Endothelial cell (in vitro differentiated cells): ENCODE data around the gene PERM1. TPM values are rescaled to one million over a fixed set of nuclear protein-coding genes. Genes with fewer than 3 reads are reported as not detected.
A peak's percentile ranks its signal among the peaks of the same experiment; 100 is the strongest.
"Not testable (repeated sequence)": the region's sequence is repeated elsewhere in the genome, so short reads cannot be mapped to it uniquely, and the experiment has no call there.

Experiments used
- DNase-seq: peaks from one replicate; pipeline ENCODE4 v3.0.0; 2021; ENCODE audit warnings: low spot score
- H3K27ac Mint-ChIP-seq: one replicate; pipeline ENCODE4 v1.8.0; 2021; ENCODE audit warnings: mixed read lengths, inconsistent platforms; ENCODE audit not compliant: unreplicated experiment
- H3K27me3 Mint-ChIP-seq: one replicate; pipeline ENCODE4 v1.8.0; 2021; ENCODE audit warnings: mild to moderate bottlenecking, moderate library complexity, mixed read lengths, inconsistent platforms; ENCODE audit not compliant: unreplicated experiment
- H3K36me3 Mint-ChIP-seq: one replicate; pipeline ENCODE4 v1.8.0; 2021; ENCODE audit warnings: mild to moderate bottlenecking, low read depth, mixed read lengths, inconsistent platforms; ENCODE audit not compliant: unreplicated experiment
- H3K4me1 Mint-ChIP-seq: one replicate; pipeline ENCODE4 v1.8.0; 2021; ENCODE audit warnings: mild to moderate bottlenecking, mixed read lengths, inconsistent platforms; ENCODE audit not compliant: unreplicated experiment
- H3K4me3 Mint-ChIP-seq: one replicate; pipeline ENCODE4 v1.8.0; 2021; ENCODE audit warnings: mild to moderate bottlenecking, mixed read lengths, inconsistent platforms; ENCODE audit not compliant: unreplicated experiment
- H3K9me3 Mint-ChIP-seq: one replicate; pipeline ENCODE4 v1.8.0; 2021; ENCODE audit warnings: mixed read lengths, inconsistent platforms; ENCODE audit not compliant: unreplicated experiment
- total RNA-seq: library from RNA; stranded (reverse); fragmentation: NEBNext Ultra II Directional; extraction: Animal tissue kit (Norgen Biotek cat#: 25700); gene quantifications from one replicate; pipeline ENCODE4 v1.2.1, GENCODE V29; 2021; ENCODE audit not compliant: unreplicated experiment
- TF ChIP-seq, protein P1 (sequence below): fragments of 200-600 bp; sonication (generic); IDR thresholded peaks from one replicate; pipeline ENCODE4 v1.5.0; 2021; ENCODE audit warnings: antibody characterized with exemption; ENCODE audit not compliant: unreplicated experiment

PERM1 gene
- total RNA-seq, 1 donor from 2014 or later: not detected

DNA sequence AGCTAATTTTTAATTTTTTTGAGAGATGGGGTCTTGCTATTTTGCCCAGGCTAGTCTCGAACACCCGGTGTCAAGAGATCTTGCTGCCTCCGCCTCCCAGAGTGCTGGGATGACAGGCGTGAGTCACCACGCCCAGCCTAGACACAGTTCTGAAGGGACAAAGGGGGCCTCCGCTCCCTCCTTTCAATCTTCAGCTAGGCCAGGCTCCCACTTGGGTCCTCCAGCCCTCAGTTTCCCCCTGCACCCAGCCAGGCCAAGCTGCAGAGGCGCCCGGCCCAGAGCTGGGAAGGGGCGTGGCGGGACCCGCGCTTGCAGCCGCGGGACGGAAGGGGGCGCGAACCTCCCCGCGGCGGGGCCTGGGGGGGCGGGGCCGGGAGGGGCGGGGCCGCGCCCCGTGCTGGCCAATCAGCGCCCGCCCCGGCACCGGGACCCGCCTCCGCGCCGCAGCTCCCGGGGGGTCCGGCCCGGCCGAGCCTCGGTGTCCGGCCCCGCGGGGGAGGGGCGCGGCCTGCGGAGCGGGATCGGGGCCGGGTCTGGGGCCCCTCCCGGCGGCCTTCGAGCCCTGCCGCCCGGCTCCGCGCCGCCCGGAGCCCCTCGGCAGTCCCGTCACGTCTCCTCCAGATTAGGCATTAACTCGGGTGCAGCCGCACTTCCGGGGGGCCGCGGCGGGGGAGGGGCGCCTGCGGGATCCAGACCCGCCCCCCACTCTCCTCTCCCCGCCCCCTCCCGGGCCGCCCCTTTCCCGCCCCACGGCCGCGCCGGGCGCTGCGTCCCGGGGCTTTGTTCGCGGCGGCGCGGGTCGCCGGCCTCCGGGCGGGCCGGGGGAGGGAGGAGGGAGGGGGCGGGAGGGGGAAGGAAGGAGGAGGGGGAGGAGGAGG, 37.5 kb upstream of the PERM1 start:
- Mint-ChIP-seq H3K27ac (no peak overlapping the region), H3K36me3 (peaks cover 4% of the 10 kb centered on the region)
- peak; percentile 90 for DNase-seq

GRCh38 chr1:1018321-1018685, 36.4 kb upstream of the PERM1 start:
- peaks cover 12% of the 10 kb centered on the region for H3K27me3 Mint-ChIP-seq
- H3K27ac Mint-ChIP-seq, H3K4me3 Mint-ChIP-seq, H3K36me3 Mint-ChIP-seq, DNase-seq, H3K9me3 Mint-ChIP-seq: not testable (repeated sequence)
- H3K4me1 Mint-ChIP-seq: peaks cover 20% of the 10 kb centered on the region

More for the DNA sequence above, 37.5 kb upstream of the PERM1 start:
- TF ChIP-seq, protein P1, sequence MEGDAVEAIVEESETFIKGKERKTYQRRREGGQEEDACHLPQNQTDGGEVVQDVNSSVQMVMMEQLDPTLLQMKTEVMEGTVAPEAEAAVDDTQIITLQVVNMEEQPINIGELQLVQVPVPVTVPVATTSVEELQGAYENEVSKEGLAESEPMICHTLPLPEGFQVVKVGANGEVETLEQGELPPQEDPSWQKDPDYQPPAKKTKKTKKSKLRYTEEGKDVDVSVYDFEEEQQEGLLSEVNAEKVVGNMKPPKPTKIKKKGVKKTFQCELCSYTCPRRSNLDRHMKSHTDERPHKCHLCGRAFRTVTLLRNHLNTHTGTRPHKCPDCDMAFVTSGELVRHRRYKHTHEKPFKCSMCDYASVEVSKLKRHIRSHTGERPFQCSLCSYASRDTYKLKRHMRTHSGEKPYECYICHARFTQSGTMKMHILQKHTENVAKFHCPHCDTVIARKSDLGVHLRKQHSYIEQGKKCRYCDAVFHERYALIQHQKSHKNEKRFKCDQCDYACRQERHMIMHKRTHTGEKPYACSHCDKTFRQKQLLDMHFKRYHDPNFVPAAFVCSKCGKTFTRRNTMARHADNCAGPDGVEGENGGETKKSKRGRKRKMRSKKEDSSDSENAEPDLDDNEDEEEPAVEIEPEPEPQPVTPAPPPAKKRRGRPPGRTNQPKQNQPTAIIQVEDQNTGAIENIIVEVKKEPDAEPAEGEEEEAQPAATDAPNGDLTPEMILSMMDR: peak; percentile 44
- no peaks in the 10 kb centered on the region for H3K9me3 Mint-ChIP-seq
- H3K4me3 Mint-ChIP-seq: peak overlapping the region; percentile 56
- H3K27me3 Mint-ChIP-seq: peaks cover 14% of the 10 kb centered on the region
- H3K4me1 Mint-ChIP-seq: peaks cover 19% of the 10 kb centered on the region

DNA sequence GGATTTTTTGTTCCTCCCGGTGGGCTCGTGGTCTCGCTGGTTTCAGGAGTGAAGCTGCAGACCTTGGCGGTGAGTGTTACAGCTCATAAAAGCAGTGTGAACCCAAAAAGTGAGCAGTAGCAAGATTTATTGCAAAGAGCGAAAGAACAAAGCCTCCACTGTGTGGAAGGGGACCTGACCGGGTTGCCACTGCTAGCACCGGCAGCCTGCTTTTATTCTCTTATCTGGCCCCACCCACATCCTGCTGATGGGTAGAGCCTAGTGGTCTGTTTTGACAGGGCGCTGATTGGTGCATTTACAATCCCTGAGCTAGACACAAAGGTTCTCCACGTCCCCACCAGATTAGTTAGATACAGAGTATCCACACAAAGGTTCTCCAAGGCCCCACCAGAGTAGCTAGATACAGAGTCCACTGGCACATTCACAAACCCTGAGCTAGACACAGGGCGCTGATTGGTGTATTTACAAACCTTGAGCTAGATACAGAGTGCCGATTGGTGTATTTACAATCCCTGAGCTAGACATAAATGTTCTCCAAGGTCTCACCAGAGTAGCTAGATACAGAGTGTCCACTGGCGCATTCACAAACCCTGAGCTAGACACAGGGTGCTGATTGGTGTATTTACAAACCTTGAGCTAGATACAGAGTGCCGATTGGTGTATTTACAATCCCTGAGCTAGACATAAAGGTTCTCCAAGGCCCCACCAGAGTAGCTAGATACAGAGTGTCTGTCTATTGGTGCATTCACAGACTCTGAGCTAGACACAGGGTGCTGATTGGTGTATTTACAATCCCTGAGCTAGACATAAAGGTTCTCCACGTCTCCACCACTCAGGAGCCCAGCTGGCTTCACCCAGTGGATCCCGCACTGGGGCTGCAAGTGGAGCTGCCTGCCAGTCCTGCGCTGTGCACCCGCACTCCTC, 35.8 kb upstream of the PERM1 start:
- H3K27ac Mint-ChIP-seq, H3K9me3 Mint-ChIP-seq, H3K36me3 Mint-ChIP-seq, DNase-seq: not testable (repeated sequence)
- Mint-ChIP-seq H3K27me3 (peaks cover 11% of the 10 kb centered on the region), H3K4me3 (peak overlapping the region; percentile 33), H3K4me1 (peaks cover 18% of the 10 kb centered on the region)

- no peak overlapping the region for H3K27ac Mint-ChIP-seq
- no peaks in the 10 kb centered on the region for H3K36me3 Mint-ChIP-seq
- DNase-seq: no peak
- no peak overlapping the region for H3K4me3 Mint-ChIP-seq
- no peaks in the 10 kb centered on the region for H3K9me3 Mint-ChIP-seq
- H3K27me3 Mint-ChIP-seq: peaks cover 6% of the 10 kb centered on the region
- H3K4me1 Mint-ChIP-seq: peaks cover 10% of the 10 kb centered on the region
- TF ChIP-seq, protein P1: no peak
Measured at GRCh38 chr1:1014799-1015681, 33.1 kb upstream of the PERM1 start.

DNA sequence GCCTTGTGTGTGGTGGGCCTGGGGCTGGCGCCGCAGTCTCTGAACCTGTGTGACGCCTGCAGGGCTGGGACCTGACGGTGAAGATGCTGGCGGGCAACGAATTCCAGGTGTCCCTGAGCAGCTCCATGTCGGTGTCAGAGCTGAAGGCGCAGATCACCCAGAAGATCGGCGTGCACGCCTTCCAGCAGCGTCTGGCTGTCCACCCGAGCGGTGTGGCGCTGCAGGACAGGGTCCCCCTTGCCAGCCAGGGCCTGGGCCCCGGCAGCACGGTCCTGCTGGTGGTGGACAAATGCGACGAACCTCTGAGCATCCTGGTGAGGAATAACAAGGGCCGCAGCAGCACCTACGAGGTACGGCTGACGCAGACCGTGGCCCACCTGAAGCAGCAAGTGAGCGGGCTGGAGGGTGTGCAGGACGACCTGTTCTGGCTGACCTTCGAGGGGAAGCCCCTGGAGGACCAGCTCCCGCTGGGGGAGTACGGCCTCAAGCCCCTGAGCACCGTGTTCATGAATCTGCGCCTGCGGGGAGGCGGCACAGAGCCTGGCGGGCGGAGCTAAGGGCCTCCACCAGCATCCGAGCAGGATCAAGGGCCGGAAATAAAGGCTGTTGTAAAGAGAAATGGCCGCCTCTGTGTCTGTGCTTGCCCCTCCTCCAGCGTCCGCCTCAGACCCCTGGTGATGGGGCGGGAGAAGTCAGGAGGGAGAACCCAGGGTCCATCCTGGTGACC, 32.2 kb upstream of the PERM1 start:
- Mint-ChIP-seq H3K36me3 (no peaks in the 10 kb centered on the region), H3K4me3 (peak overlapping the region; percentile 91), H3K27me3 (peaks cover 6% of the 10 kb centered on the region), H3K9me3 (no peaks in the 10 kb centered on the region), H3K4me1 (peaks cover 10% of the 10 kb centered on the region), H3K27ac (no peak overlapping the region)
- TF ChIP-seq, protein P1: no peak
- DNase-seq: no peak
